ENCODE data around the gene FDX1.

Gene FDX1

DNA sequence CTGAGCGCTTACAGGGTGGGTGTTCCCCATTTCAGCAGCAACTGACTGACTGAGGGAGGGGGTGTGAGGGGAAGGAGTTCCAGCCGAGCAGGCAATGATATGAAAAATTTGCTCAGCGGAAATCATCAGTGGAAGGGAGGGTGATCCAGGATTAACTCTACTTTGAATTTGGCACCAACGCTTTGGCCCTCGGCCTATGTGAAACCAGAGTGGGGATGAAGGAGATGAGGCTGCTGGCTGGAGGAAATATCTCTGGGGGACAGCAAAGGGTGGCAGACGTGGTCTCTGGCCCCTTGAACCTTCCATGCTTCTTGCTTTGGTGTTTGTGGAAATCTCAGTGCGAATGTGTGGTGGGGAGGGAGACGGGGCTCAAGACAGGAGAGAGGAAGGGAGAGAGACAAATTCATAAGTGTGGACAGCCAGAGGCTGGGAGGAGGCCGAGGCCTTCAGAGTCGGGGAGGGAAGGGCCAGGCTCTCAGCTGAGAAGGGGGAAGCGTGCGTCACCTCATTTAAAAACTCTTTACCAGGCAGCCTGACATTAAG lies 83.6 kb downstream of the FDX1 start:
- DNase-seq = no peak

DNA sequence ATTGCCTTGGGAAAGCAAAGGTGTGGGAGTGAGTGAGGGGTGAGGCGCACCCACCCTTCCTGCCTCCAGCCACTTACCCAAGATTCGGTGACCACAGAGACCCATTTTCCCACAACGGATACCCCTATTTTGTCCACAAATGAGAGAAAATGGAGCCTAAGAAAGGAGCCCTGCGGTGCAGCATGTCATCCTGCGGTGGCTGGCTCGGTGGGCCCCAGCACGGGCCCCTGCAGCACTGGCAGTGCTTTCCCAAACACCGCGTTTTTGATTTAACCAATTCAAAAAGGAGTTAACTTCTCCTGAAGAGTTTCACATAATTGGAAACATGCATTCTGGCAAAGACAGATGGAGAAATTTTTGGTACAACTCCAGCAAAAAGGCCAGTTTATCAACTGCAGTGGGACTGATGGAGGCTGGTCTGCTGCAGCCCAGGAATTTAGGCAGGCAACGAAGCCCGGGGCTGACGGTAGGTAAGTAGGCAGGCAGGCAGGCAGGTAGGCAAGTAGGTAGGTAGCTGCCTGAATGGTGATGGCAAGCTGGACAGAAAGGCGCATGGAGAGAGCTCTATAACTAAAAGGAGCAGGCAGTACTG lies 84.2 kb downstream of the FDX1 start:
- no peak for DNase-seq
